Colonic mucosa (tissue), 4 donors: Measurements from ENCODE around the gene POU6F2. TPM values are rescaled to one million over a fixed set of nuclear protein-coding genes. Genes with fewer than 3 reads are reported as not detected.
"Not testable (repeated sequence)": the region's sequence is repeated elsewhere in the genome, so short reads cannot be mapped to it uniquely, and the experiment has no call there.

Experiments
- DNase-seq: peaks from one replicate; pipeline ENCODE4 v3.0.0-alpha.2; 2020
- H3K27ac ChIP-seq: fragments of 200-600 bp; one replicate; pipeline ENCODE4 v1.8.0; 2021
- H3K27me3 ChIP-seq: fragments of 200-600 bp; one replicate; pipeline ENCODE4 v1.8.0; 2021
- H3K36me3 ChIP-seq: fragments of 200-600 bp; one replicate; pipeline ENCODE4 v1.8.0; 2021
- H3K4me1 ChIP-seq: fragments of 200-600 bp; one replicate; pipeline ENCODE4 v1.8.0; 2021; ENCODE audit warnings: mild to moderate bottlenecking
- H3K4me3 ChIP-seq: fragments of 200-600 bp; one replicate; pipeline ENCODE4 v1.8.0; 2021
- H3K9ac ChIP-seq, 2 donors: one replicate each; pipeline ENCODE4 v1.7.0; 2013; ENCODE audit warnings: control low read depth in 2 of 2, low read depth in 2 of 2, low read length in 2 of 2
- H3K9me3 ChIP-seq: fragments of 200-600 bp; one replicate; pipeline ENCODE4 v1.8.0; 2021
- intact Hi-C: fragments of 100-400 bp; cut with DNase I; formaldehyde crosslinking; loops from one replicate; pipeline ENCODE4 v1.14.1; 2022
- total RNA-seq, 2 donors: library from RNA; stranded (reverse); fragmentation: NEBNext Ultra II Directional in 1 of 2; extraction: Animal tissue kit (Norgen Biotek cat#: 25700) in 1 of 2; gene quantifications; one replicate each; pipeline ENCODE4 v1.2.1, GENCODE V29; 2021
- TF ChIP-seq, protein P1 (sequence below): fragments of 200-600 bp; IDR thresholded peaks from one replicate; pipeline ENCODE4 v1.8.0; 2022; ENCODE audit warnings: antibody characterized with exemption, mild to moderate bottlenecking
- donor health status: healthy.
- donor health status: DM: no; HTN: no; CAD: no.
- donor health status: DM: no; HTN: no; CAD: no.

POU6F2 gene
- total RNA-seq, 2 donors from 2014 or later = 1.3 TPM; not detected in 1

DNA sequence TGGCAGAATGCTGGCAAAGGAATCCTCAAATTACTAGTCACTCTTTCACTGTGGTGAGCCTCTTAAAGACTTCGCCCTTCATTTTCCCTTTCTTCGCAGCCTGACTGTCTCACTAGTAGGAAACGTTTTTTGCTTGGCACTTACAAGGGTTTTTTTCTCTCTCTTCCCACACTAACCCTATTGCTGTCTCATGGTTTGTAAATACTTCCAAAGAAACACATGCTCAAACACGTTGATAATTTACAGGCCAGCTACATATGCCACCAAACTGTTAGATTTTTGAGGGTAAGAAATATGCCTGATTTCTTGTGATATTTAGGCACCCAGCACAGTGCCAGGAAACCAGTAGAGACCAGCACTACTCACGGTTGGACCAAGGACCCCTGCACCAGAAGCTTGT is 340.2 kb downstream of the POU6F2 start:
- Histone ChIP-seq H3K27me3 (no peaks in the 10 kb centered on the region), H3K27ac (no peak overlapping the region), H3K36me3 (no peaks in the 10 kb centered on the region), H3K9ac (no peak overlapping the region), H3K9me3 (no peaks in the 10 kb centered on the region), H3K4me3 (no peak overlapping the region), H3K4me1 (no peaks in the 10 kb centered on the region)
- TF ChIP-seq, protein P1, sequence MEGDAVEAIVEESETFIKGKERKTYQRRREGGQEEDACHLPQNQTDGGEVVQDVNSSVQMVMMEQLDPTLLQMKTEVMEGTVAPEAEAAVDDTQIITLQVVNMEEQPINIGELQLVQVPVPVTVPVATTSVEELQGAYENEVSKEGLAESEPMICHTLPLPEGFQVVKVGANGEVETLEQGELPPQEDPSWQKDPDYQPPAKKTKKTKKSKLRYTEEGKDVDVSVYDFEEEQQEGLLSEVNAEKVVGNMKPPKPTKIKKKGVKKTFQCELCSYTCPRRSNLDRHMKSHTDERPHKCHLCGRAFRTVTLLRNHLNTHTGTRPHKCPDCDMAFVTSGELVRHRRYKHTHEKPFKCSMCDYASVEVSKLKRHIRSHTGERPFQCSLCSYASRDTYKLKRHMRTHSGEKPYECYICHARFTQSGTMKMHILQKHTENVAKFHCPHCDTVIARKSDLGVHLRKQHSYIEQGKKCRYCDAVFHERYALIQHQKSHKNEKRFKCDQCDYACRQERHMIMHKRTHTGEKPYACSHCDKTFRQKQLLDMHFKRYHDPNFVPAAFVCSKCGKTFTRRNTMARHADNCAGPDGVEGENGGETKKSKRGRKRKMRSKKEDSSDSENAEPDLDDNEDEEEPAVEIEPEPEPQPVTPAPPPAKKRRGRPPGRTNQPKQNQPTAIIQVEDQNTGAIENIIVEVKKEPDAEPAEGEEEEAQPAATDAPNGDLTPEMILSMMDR = no peak
- intact Hi-C loops = no loop called here
- DNase-seq = no peak

DNA sequence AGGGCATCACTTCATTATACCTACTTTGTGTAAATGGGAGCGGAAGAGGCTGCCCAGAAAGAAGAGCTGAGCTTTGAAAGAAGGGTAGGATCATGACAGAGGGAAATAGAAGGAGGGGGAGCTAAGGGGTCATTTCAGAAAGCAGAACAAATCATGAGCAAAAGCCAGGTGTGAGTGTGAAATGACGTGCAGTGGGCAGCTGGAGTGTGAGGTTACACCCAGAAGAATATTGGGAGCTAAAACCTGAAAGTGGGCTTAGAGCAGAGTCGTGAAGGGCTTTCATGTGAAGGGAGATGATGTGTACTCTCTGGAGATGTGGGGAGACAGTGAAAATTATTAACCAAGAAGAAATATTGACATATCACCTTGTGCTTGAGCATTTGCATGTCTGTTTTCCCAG is 343.5 kb downstream of the POU6F2 start:
- Histone ChIP-seq H3K4me1 (no peaks in the 10 kb centered on the region), H3K4me3 (no peak overlapping the region), H3K36me3 (no peaks in the 10 kb centered on the region), H3K27me3 (no peaks in the 10 kb centered on the region), H3K27ac (no peak overlapping the region), H3K9ac (no peak overlapping the region), H3K9me3 (no peaks in the 10 kb centered on the region)
- TF ChIP-seq, protein P1 = no peak
- no peak for DNase-seq
- intact Hi-C loops = no loop called here

DNA sequence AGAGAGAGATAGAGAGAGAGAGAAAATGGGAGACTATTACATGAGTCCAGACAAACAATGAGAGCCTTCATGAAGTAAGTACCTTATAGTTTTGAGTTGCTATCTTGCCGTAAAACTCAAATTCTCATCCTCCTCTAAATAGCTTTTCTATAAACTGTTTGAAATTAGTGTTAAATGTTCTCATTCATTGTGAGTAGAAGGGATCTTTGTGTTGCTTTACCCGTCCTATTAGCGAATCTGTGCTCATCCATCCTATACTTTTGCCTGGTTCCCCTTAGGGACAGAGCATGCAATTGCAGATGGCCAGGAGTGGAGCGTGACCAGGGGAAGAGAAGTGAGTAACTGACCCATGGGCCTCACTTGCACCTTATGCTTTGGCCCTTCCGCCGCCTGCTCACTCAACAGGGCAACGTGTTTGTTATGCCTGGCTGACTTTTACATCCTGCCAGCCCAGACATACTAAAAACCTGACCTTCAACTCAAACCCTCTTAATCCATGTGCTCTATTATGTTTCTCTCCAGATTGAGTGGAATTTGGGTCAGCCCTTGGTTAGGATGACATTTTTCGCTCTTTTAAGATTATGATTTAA is 344.3 kb downstream of the POU6F2 start:
- Histone ChIP-seq H3K36me3 (no peaks in the 10 kb centered on the region), H3K27ac (no peak overlapping the region), H3K27me3 (no peaks in the 10 kb centered on the region), H3K9ac (no peak overlapping the region), H3K9me3 (no peaks in the 10 kb centered on the region), H3K4me1 (no peaks in the 10 kb centered on the region), H3K4me3 (no peak overlapping the region)
- no peak for DNase-seq
- intact Hi-C loops = no loop called here
- TF ChIP-seq, protein P1 = no peak

- Histone ChIP-seq H3K9ac (no peak overlapping the region), H3K4me1 (no peaks in the 10 kb centered on the region), H3K27ac (no peak overlapping the region), H3K36me3 (no peaks in the 10 kb centered on the region), H3K27me3 (no peaks in the 10 kb centered on the region), H3K9me3 (no peaks in the 10 kb centered on the region), H3K4me3 (no peak overlapping the region)
- TF ChIP-seq, protein P1 = no peak
- intact Hi-C loops = no loop called here
- DNase-seq = no peak
Observed at GRCh38 chr7:39324139-39324760, 346.5 kb downstream of the POU6F2 start.

DNA sequence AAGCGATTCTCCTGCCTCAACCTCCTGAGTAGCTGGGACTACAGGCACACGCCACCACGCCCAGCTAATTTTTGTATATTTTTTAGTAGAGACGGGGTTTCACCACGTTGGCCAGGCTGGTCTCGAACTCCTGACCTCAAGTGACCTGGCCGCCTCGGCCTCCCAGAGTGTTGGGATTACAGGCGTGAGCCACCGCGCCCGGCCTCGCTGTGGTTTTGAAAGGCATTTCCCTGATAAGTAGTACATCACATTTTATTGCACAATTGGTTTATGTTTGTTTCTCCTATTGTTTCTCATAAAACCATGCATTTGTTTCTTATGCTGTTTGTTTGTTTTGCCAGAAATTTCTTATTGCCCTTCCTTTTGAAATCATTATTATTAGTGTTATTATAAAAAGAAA is 353.9 kb downstream of the POU6F2 start:
- H3K36me3 ChIP-seq, H3K27me3 ChIP-seq, H3K4me3 ChIP-seq, H3K4me1 ChIP-seq, DNase-seq, H3K9ac ChIP-seq, H3K9me3 ChIP-seq, intact Hi-C loops, H3K27ac ChIP-seq: not testable (repeated sequence)

- Histone ChIP-seq H3K27me3 (no peaks in the 10 kb centered on the region), H3K4me3 (no peak overlapping the region), H3K4me1 (no peaks in the 10 kb centered on the region), H3K9ac (no peak overlapping the region), H3K27ac (no peak overlapping the region), H3K36me3 (no peaks in the 10 kb centered on the region), H3K9me3 (no peaks in the 10 kb centered on the region)
- intact Hi-C loops = no loop called here
- DNase-seq = no peak
- TF ChIP-seq, protein P1 = no peak
Observed at GRCh38 chr7:39332142-39332541, 354.4 kb downstream of the POU6F2 start.
